Effector memory CD8-positive, alpha-beta T cell (primary cell): ENCODE data around the gene STARD3.

ENCODE experiments used
- ATAC-seq: fragments of 150-1000 bp; cut with Tn5 transposase; replicated peaks from 2 replicates; pipeline ENCODE4 v1.10.0; 2021; ENCODE audit warnings: mild to moderate bottlenecking, moderate library complexity
- DNase-seq, 3 experiments: peaks; one replicate each; pipeline ENCODE4 v3.0.0; 2021
- H3K27ac Mint-ChIP-seq, 2 donors: one replicate each; pipeline ENCODE4 v1.8.0; 2022; ENCODE audit warnings: mild to moderate bottlenecking in 2 of 2, mixed read lengths in 2 of 2, moderate library complexity in 2 of 2
- H3K27me3 Mint-ChIP-seq, 2 donors: one replicate each; pipeline ENCODE4 v1.8.0; 2022; ENCODE audit warnings: mixed read lengths in 2 of 2
- H3K36me3 Mint-ChIP-seq: one replicate; pipeline ENCODE4 v1.8.0; 2022; ENCODE audit warnings: mild to moderate bottlenecking, moderate library complexity, mixed read lengths; ENCODE audit not compliant: insufficient read depth
- H3K4me1 Mint-ChIP-seq, 2 donors: one replicate each; pipeline ENCODE4 v1.8.0; 2022; ENCODE audit warnings: low read depth in 2 of 2, mixed read lengths in 2 of 2
- H3K4me3 Mint-ChIP-seq, 2 donors: one replicate each; pipeline ENCODE4 v1.8.0; 2022; ENCODE audit warnings: mild to moderate bottlenecking in 2 of 2, mixed read lengths in 2 of 2, moderate library complexity in 2 of 2
- H3K9me3 Mint-ChIP-seq, 2 donors: one replicate each; pipeline ENCODE4 v1.8.0; 2022; ENCODE audit warnings: mixed read lengths in 2 of 2

STARD3 gene

GRCh38 chr17:39628655-39629493 is 8.1 kb upstream of the STARD3 start:
- no peaks in the 10 kb centered on the region for H3K36me3 Mint-ChIP-seq
- H3K27ac Mint-ChIP-seq, result no peak overlapping the region
- ATAC-seq (no peak), DNase-seq (no peak)
- H3K4me3 Mint-ChIP-seq, result no peak overlapping the region
- peaks cover 38 to 79% of the 10 kb centered on the region in 2 donors for H3K27me3 Mint-ChIP-seq
- peaks cover 6 to 9% of the 10 kb centered on the region in 2 donors for H3K4me1 Mint-ChIP-seq
- no peaks in the 10 kb centered on the region for H3K9me3 Mint-ChIP-seq

- Mint-ChIP-seq H3K27me3 (peaks cover 38 to 78% of the 10 kb centered on the region in 2 donors), H3K4me1 (peaks cover 6 to 11% of the 10 kb centered on the region in 2 donors), H3K9me3 (no peaks in the 10 kb centered on the region), H3K36me3 (no peaks in the 10 kb centered on the region), H3K4me3 (no peak overlapping the region), H3K27ac (no peak overlapping the region)
- ATAC-seq (no peak), DNase-seq (no peak)
Measured at GRCh38 chr17:39629494-39629880, 7.5 kb upstream of the STARD3 start.

GRCh38 chr17:39629898-39630297 is 7.0 kb upstream of the STARD3 start:
- DNase-seq (no peak), ATAC-seq (no peak)
- Mint-ChIP-seq H3K4me3 (no peak overlapping the region), H3K36me3 (no peaks in the 10 kb centered on the region), H3K27ac (no peak overlapping the region), H3K9me3 (no peaks in the 10 kb centered on the region), H3K27me3 (peaks cover 38 to 74% of the 10 kb centered on the region in 2 donors), H3K4me1 (peaks cover 6 to 9% of the 10 kb centered on the region in 2 donors)

GRCh38 chr17:39631403-39631802 is 5.5 kb upstream of the STARD3 start:
- ATAC-seq (no peak), DNase-seq (no peak)
- Mint-ChIP-seq H3K9me3 (no peaks in the 10 kb centered on the region), H3K36me3 (no peaks in the 10 kb centered on the region), H3K27me3 (peaks cover 31 to 59% of the 10 kb centered on the region in 2 donors), H3K27ac (peak overlapping the region in 1 of 2 donors; percentile 72), H3K4me1 (peaks cover 2 to 8% of the 10 kb centered on the region in 2 donors), H3K4me3 (no peak overlapping the region)

GRCh38 chr17:39632153-39632941 is 4.6 kb upstream of the STARD3 start:
- DNase-seq (no peak), ATAC-seq (no peak)
- no peaks in the 10 kb centered on the region for H3K9me3 Mint-ChIP-seq
- no peaks in the 10 kb centered on the region for H3K36me3 Mint-ChIP-seq
- H3K27me3 Mint-ChIP-seq, result peaks cover 27 to 51% of the 10 kb centered on the region in 2 donors
- peaks cover 4 to 9% of the 10 kb centered on the region in 2 donors for H3K4me1 Mint-ChIP-seq
- H3K4me3 Mint-ChIP-seq, result no peak overlapping the region
- H3K27ac Mint-ChIP-seq, result peak overlapping the region in 1 of 2 donors; percentile 72

- no peak overlapping the region for H3K27ac Mint-ChIP-seq
- H3K36me3 Mint-ChIP-seq, result no peaks in the 10 kb centered on the region
- no peak overlapping the region for H3K4me3 Mint-ChIP-seq
- no peaks in the 10 kb centered on the region for H3K9me3 Mint-ChIP-seq
- peaks cover 18 to 20% of the 10 kb centered on the region in 2 donors for H3K4me1 Mint-ChIP-seq
- ATAC-seq (no peak), DNase-seq (no peak)
- peaks cover 17 to 38% of the 10 kb centered on the region in 2 donors for H3K27me3 Mint-ChIP-seq
Measured at GRCh38 chr17:39633570-39634183, 3.3 kb upstream of the STARD3 start.

GRCh38 chr17:39634384-39634871 is 2.5 kb upstream of the STARD3 start:
- ATAC-seq (no peak), DNase-seq (peak in 2 of 3 experiments; percentile 22 to 24)
- peaks cover 23 to 27% of the 10 kb centered on the region in 2 donors for H3K4me1 Mint-ChIP-seq
- H3K27ac Mint-ChIP-seq, result no peak overlapping the region
- H3K27me3 Mint-ChIP-seq, result peaks cover 15 to 31% of the 10 kb centered on the region in 2 donors
- H3K36me3 Mint-ChIP-seq, result no peaks in the 10 kb centered on the region
- no peak overlapping the region for H3K4me3 Mint-ChIP-seq
- no peaks in the 10 kb centered on the region for H3K9me3 Mint-ChIP-seq

- ATAC-seq (no peak), DNase-seq (no peak)
- no peaks in the 10 kb centered on the region for H3K36me3 Mint-ChIP-seq
- peak overlapping the region; percentile 86 to 93 for H3K4me3 Mint-ChIP-seq
- H3K27me3 Mint-ChIP-seq, result peaks cover 15 to 18% of the 10 kb centered on the region in 2 donors
- peak overlapping the region; percentile 73 to 93 for H3K27ac Mint-ChIP-seq
- H3K9me3 Mint-ChIP-seq, result no peaks in the 10 kb centered on the region
- H3K4me1 Mint-ChIP-seq, result peaks cover 34 to 37% of the 10 kb centered on the region in 2 donors
Measured at GRCh38 chr17:39635614-39636176, 1.2 kb upstream of the STARD3 start.

GRCh38 chr17:39636587-39636926 is 387 bp upstream of the STARD3 start:
- H3K36me3 Mint-ChIP-seq, result no peaks in the 10 kb centered on the region
- peaks cover 7 to 10% of the 10 kb centered on the region in 2 donors for H3K27me3 Mint-ChIP-seq
- H3K4me1 Mint-ChIP-seq, result peaks cover 43 to 44% of the 10 kb centered on the region in 2 donors
- H3K4me3 Mint-ChIP-seq, result peak overlapping the region; percentile 86 to 93
- ATAC-seq, result peak; percentile 2
- H3K27ac Mint-ChIP-seq, result peak overlapping the region; percentile 73 to 93
- no peak for DNase-seq
- no peaks in the 10 kb centered on the region for H3K9me3 Mint-ChIP-seq

- peak overlapping the region in 1 of 2 donors; percentile 93 for H3K27ac Mint-ChIP-seq
- no peaks in the 10 kb centered on the region for H3K36me3 Mint-ChIP-seq
- H3K9me3 Mint-ChIP-seq, result no peaks in the 10 kb centered on the region
- H3K4me3 Mint-ChIP-seq, result peak overlapping the region; percentile 86 to 93
- peaks cover 60 to 61% of the 10 kb centered on the region in 2 donors for H3K4me1 Mint-ChIP-seq
- H3K27me3 Mint-ChIP-seq, result no peaks in the 10 kb centered on the region
- no peak for ATAC-seq
- DNase-seq, result no peak
Measured at GRCh38 chr17:39638317-39638716, 1.4 kb downstream of the STARD3 start.

- Mint-ChIP-seq H3K36me3 (no peaks in the 10 kb centered on the region), H3K27me3 (no peaks in the 10 kb centered on the region), H3K27ac (no peak overlapping the region), H3K4me1 (peaks cover 64 to 67% of the 10 kb centered on the region in 2 donors), H3K4me3 (peak overlapping the region; percentile 19 to 50), H3K9me3 (no peaks in the 10 kb centered on the region)
- DNase-seq, result no peak
- ATAC-seq, result no peak
Measured at GRCh38 chr17:39639043-39639442, 2.1 kb downstream of the STARD3 start.

- H3K27ac Mint-ChIP-seq, result peak overlapping the region in 1 of 2 donors; percentile 20
- ATAC-seq (no peak), DNase-seq (no peak)
- peaks cover 68 to 69% of the 10 kb centered on the region in 2 donors for H3K4me1 Mint-ChIP-seq
- peaks cover 1% of the 10 kb centered on the region for H3K36me3 Mint-ChIP-seq
- no peaks in the 10 kb centered on the region for H3K9me3 Mint-ChIP-seq
- no peaks in the 10 kb centered on the region for H3K27me3 Mint-ChIP-seq
- H3K4me3 Mint-ChIP-seq, result peak overlapping the region; percentile 19 to 52
Measured at GRCh38 chr17:39639566-39640458, 2.9 kb downstream of the STARD3 start.
